ENCODE data around the gene RAD17.

DNA sequence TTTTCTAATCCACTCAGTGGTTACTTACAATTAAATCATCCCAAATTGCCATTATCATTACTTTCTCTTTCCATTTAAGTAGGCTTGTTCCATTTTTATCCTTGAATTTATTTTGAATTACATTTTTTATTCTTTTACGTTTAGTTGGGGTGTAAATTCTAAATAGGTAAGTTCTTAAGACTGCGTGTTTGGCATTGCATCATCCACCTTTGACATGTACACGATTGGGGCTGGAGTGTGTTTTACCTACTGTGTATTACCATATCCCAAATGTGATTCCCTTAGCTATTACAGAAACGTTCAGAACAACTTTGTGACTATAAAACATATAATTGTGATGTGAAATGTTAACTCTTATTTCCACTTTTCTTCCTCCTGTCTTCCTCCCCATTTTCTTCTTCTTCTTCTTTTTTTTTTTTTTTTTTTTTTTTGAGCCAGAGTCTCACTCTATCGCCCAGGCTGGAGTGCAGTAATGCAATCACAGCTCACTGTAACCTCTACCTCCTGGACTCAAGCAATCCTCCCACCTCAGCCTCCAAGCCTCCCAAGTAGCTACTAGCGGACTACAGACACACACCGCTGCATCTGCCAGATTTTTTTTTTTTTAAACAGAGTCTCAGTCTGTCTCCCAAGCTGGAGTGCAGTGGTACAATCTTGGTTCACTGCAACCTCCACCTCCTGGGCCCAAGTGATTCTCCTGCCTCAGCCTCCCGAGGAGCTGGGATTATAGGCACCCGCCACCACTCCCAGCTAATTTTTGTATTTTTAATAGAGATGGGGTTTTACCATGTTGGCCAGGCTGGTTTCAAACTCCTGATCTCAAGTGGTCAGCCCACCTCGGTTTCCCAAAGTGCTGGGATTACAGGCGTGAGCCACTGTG is 62.0 kb downstream of the RAD17 start:
- TF ChIP-seq, protein P1, sequence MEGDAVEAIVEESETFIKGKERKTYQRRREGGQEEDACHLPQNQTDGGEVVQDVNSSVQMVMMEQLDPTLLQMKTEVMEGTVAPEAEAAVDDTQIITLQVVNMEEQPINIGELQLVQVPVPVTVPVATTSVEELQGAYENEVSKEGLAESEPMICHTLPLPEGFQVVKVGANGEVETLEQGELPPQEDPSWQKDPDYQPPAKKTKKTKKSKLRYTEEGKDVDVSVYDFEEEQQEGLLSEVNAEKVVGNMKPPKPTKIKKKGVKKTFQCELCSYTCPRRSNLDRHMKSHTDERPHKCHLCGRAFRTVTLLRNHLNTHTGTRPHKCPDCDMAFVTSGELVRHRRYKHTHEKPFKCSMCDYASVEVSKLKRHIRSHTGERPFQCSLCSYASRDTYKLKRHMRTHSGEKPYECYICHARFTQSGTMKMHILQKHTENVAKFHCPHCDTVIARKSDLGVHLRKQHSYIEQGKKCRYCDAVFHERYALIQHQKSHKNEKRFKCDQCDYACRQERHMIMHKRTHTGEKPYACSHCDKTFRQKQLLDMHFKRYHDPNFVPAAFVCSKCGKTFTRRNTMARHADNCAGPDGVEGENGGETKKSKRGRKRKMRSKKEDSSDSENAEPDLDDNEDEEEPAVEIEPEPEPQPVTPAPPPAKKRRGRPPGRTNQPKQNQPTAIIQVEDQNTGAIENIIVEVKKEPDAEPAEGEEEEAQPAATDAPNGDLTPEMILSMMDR (IDR thresholded peaks at IDR 0.05) = no peak
- no peak for TF ChIP-seq POLR2A (IDR thresholded peaks at IDR 0.05)

All from heart left ventricle (tissue), 13 donors.